GM23248 (cell line): ENCODE measurements around the gene CCNF.

Source experiments
- EZH2 ChIP-seq: fragments of 200-600 bp; sonication (generic); IDR thresholded peaks from 2 replicates; pipeline ENCODE4 v1.6.1; 2018; ENCODE audit warnings: antibody characterized with exemption, mild to moderate bottlenecking; ENCODE audit not compliant: insufficient read depth, poor library complexity, severe bottlenecking
- EZH2phosphoT487 ChIP-seq: fragments of 200-600 bp; sonication (generic); IDR thresholded peaks from 2 replicates; pipeline ENCODE4 v1.6.1; 2018; ENCODE audit warnings: antibody characterized with exemption, moderate library complexity, mild to moderate bottlenecking, low read depth; ENCODE audit not compliant: insufficient read depth

DNA sequence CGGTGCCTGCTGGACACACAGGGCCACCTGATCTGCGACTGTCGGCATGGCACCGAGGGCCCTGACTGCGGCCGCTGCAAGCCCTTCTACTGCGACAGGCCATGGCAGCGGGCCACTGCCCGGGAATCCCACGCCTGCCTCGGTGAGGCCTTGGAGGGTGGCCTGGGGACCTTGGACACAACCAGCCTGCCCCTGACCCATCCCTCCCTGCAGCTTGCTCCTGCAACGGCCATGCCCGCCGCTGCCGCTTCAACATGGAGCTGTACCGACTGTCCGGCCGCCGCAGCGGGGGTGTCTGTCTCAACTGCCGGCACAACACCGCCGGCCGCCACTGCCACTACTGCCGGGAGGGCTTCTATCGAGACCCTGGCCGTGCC, 43.2 kb downstream of the CCNF start:
- no peak for TF ChIP-seq EZH2
- no peak for TF ChIP-seq EZH2phosphoT487
